Mesothelial cell of epicardium (in vitro differentiated cells): Measurements from ENCODE around the gene ABCC5. TPM values are rescaled to one million over a fixed set of nuclear protein-coding genes. Genes with fewer than 3 reads are reported as not detected.
"Not testable (repeated sequence)": the region's sequence is repeated elsewhere in the genome, so short reads cannot be mapped to it uniquely, and the experiment has no call there.

ENCODE experiments used
- DNase-seq, 2 experiments: peaks; one replicate each; pipeline ENCODE4 v3.0.0; 2021; ENCODE audit warnings: low spot score in 2 of 2; ENCODE audit not compliant: unreplicated experiment in 2 of 2
- H3K27ac Mint-ChIP-seq: 2 replicates; pipeline ENCODE4 v1.8.0; 2021; ENCODE audit warnings: mixed read lengths
- H3K27me3 Mint-ChIP-seq: 2 replicates; pipeline ENCODE4 v1.8.0; 2021; ENCODE audit warnings: low read depth, mixed read lengths
- H3K36me3 Mint-ChIP-seq: 2 replicates; pipeline ENCODE4 v1.8.0; 2021; ENCODE audit warnings: mixed read lengths
- H3K4me1 Mint-ChIP-seq: 2 replicates; pipeline ENCODE4 v1.8.0; 2021; ENCODE audit warnings: mixed read lengths
- H3K4me3 Mint-ChIP-seq: 2 replicates; pipeline ENCODE4 v1.8.0; 2021; ENCODE audit warnings: mild to moderate bottlenecking, moderate library complexity, mixed read lengths
- H3K9me3 Mint-ChIP-seq: 2 replicates; pipeline ENCODE4 v1.8.0; 2021; ENCODE audit warnings: mixed read lengths
- CTCF ChIP-seq: fragments of 200-600 bp; sonication (generic); IDR thresholded peaks from one replicate; pipeline ENCODE4 v1.5.0; 2021; ENCODE audit warnings: antibody characterized with exemption; ENCODE audit not compliant: unreplicated experiment
- total RNA-seq: library from RNA; stranded (reverse); gene quantifications from 3 replicates; pipeline ENCODE4 v1.2.1, GENCODE V29; 2021

Gene ABCC5
- total RNA-seq, 1 donor from 2014 or later = 62.3 TPM

- no peak for TF ChIP-seq CTCF
- no peaks in the 10 kb centered on the region for H3K9me3 Mint-ChIP-seq
Measured at GRCh38 chr3:184037816-184038215, 20.1 kb upstream of the ABCC5 start.

GRCh38 chr3:184031187-184031792, 13.6 kb upstream of the ABCC5 start, which contains the start of gene HTR3D:
TSS of gene HTR3D (plus strand) at chr3:184031742. CDS start at chr3:184031742, 0 bp downstream.
- no peaks in the 10 kb centered on the region for H3K36me3 Mint-ChIP-seq
- no peak for DNase-seq
- H3K9me3 Mint-ChIP-seq = peaks cover 7% of the 10 kb centered on the region
- H3K27me3 Mint-ChIP-seq = peaks cover 25% of the 10 kb centered on the region
- no peak within 1 kb of the TSS for H3K4me3 Mint-ChIP-seq
- TF ChIP-seq CTCF = no peak
- H3K4me1 Mint-ChIP-seq = no peaks in the 10 kb centered on the region
- H3K27ac Mint-ChIP-seq = no peak within 1 kb of the TSS

More at GRCh38 chr3:184037816-184038215, 20.1 kb upstream of the ABCC5 start:
- Mint-ChIP-seq H3K4me3 (no peak overlapping the region), H3K27me3 (peaks cover 17% of the 10 kb centered on the region), H3K27ac (no peak overlapping the region), H3K36me3 (no peaks in the 10 kb centered on the region), H3K4me1 (no peaks in the 10 kb centered on the region)
- DNase-seq = no peak

- Mint-ChIP-seq H3K4me1 (no peaks in the 10 kb centered on the region), H3K4me3 (no peak overlapping the region), H3K36me3 (no peaks in the 10 kb centered on the region), H3K27me3 (peaks cover 25% of the 10 kb centered on the region), H3K27ac (no peak overlapping the region), H3K9me3 (peaks cover 7% of the 10 kb centered on the region)
- no peak for TF ChIP-seq CTCF
- DNase-seq = no peak
Measured at GRCh38 chr3:184030536-184030935, 12.9 kb upstream of the ABCC5 start.

- TF ChIP-seq CTCF = no peak
- Mint-ChIP-seq H3K27ac (no peak overlapping the region), H3K36me3 (no peaks in the 10 kb centered on the region), H3K9me3 (peaks cover 7% of the 10 kb centered on the region), H3K4me3 (no peak overlapping the region), H3K27me3 (peaks cover 20% of the 10 kb centered on the region), H3K4me1 (no peaks in the 10 kb centered on the region)
- no peak for DNase-seq
Measured at GRCh38 chr3:184029443-184029842, 11.8 kb upstream of the ABCC5 start.

- not testable (repeated sequence) for H3K27ac Mint-ChIP-seq, H3K9me3 Mint-ChIP-seq, H3K4me1 Mint-ChIP-seq, DNase-seq, H3K4me3 Mint-ChIP-seq, H3K36me3 Mint-ChIP-seq
- peaks cover 15% of the 10 kb centered on the region for H3K27me3 Mint-ChIP-seq
Measured at GRCh38 chr3:184028275-184028890, 10.7 kb upstream of the ABCC5 start.

- H3K4me1 Mint-ChIP-seq, H3K4me3 Mint-ChIP-seq, H3K36me3 Mint-ChIP-seq, H3K9me3 Mint-ChIP-seq, H3K27me3 Mint-ChIP-seq, DNase-seq, H3K27ac Mint-ChIP-seq: not testable (repeated sequence)
Measured at GRCh38 chr3:184025256-184025655, 7.6 kb upstream of the ABCC5 start.
